LNCaP clone FGC (cell line): ENCODE measurements around the gene NELL1.

Experiments
- DNase-seq: peaks from one replicate; pipeline ENCODE4 v3.0.0-alpha.2; 2011; ENCODE audit warnings: low read depth
- H3K4me3 ChIP-seq: 2 replicates; pipeline ENCODE4 v1.5.1; 2011; ENCODE audit warnings: mild to moderate bottlenecking, low read depth, low read length, control low read depth
- CTCF ChIP-seq: IDR thresholded peaks from 2 replicates; pipeline ENCODE4 v1.5.1; 2012; ENCODE audit warnings: mild to moderate bottlenecking; ENCODE audit not compliant: control insufficient read depth, insufficient read depth; ENCODE audit errors: extremely low read depth

NELL1 gene

GRCh38 chr11:21465920-21466319 is 796.5 kb downstream of the NELL1 start:
- no peak overlapping the region for H3K4me3 ChIP-seq
- no peak for DNase-seq
- no peak for TF ChIP-seq CTCF

- no peak overlapping the region for H3K4me3 ChIP-seq
- TF ChIP-seq CTCF: no peak
- no peak for DNase-seq
Measured at GRCh38 chr11:21470521-21470920, 801.1 kb downstream of the NELL1 start.

GRCh38 chr11:21472261-21472660 is 802.9 kb downstream of the NELL1 start:
- no peak for TF ChIP-seq CTCF
- DNase-seq: no peak
- H3K4me3 ChIP-seq: no peak overlapping the region

GRCh38 chr11:21474529-21474928 is 805.1 kb downstream of the NELL1 start:
- no peak for TF ChIP-seq CTCF
- DNase-seq: no peak
- no peak overlapping the region for H3K4me3 ChIP-seq

- no peak overlapping the region for H3K4me3 ChIP-seq
- no peak for DNase-seq
- TF ChIP-seq CTCF: no peak
Measured at GRCh38 chr11:21475276-21475675, 805.9 kb downstream of the NELL1 start.

GRCh38 chr11:21476588-21476987 is 807.2 kb downstream of the NELL1 start:
- TF ChIP-seq CTCF: no peak
- no peak for DNase-seq
- H3K4me3 ChIP-seq: no peak overlapping the region

- no peak for DNase-seq
- no peak for TF ChIP-seq CTCF
- H3K4me3 ChIP-seq: no peak overlapping the region
Measured at GRCh38 chr11:21480240-21480639, 810.9 kb downstream of the NELL1 start.
